Urinary bladder (tissue), 4 donors: ENCODE measurements around the gene GINS3. TPM values are rescaled to one million over a fixed set of nuclear protein-coding genes. Genes with fewer than 3 reads are reported as not detected.
"Not testable (repeated sequence)": the region's sequence is repeated elsewhere in the genome, so short reads cannot be mapped to it uniquely, and the experiment has no call there.

Experiments
- DNase-seq: peaks from one replicate; pipeline ENCODE4 v3.0.0-alpha.2; 2015; ENCODE audit errors: extremely low spot score
- H3K27ac ChIP-seq: one replicate; pipeline ENCODE4 v1.5.1; 2013; ENCODE audit warnings: low read depth, mild to moderate bottlenecking, moderate library complexity
- H3K36me3 ChIP-seq: one replicate; pipeline ENCODE4 v1.6.1; 2013; ENCODE audit warnings: mild to moderate bottlenecking, moderate library complexity; ENCODE audit not compliant: insufficient read depth
- H3K4me1 ChIP-seq: one replicate; pipeline ENCODE4 v1.6.1; 2013; ENCODE audit warnings: mild to moderate bottlenecking, moderate library complexity; ENCODE audit not compliant: insufficient read depth
- H3K4me3 ChIP-seq: one replicate; pipeline ENCODE4 v1.5.1; 2013; ENCODE audit warnings: low read depth, low read length
- WGBS: extraction: QIAGEN DNeasy Blood & Tissue Kit; methylation state at CpG from one replicate; pipeline ENCODE4 v1.1.7; 2013; 5-methylcytosine and 5-hydroxymethylcytosine counted together
- polyA plus RNA-seq: library from polyadenylated mRNA; stranded (reverse); fragments of 200-250 nt; gene quantifications from one replicate; pipeline ENCODE4 v1.2.3, GENCODE V29; 2013
- total RNA-seq: library from RNA; depleted of rRNA; stranded (reverse); fragments of >200 nt; gene quantifications from one replicate; pipeline ENCODE4 v1.2.3, GENCODE V29; 2014
- donor health status: healthy with polysubstance abuse.
- donor health status: healthy.

The GINS3 gene
- total and polyA plus RNA-seq, 2 donors = 3.3 to 6.5 TPM

- no peak overlapping the region for H3K27ac ChIP-seq
- H3K4me3 ChIP-seq = no peak overlapping the region
- no peak for DNase-seq
- H3K4me1 ChIP-seq = no peaks in the 10 kb centered on the region
- H3K36me3 ChIP-seq = no peaks in the 10 kb centered on the region
These were observed 16.9 kb upstream of the GINS3 start for GRCh38 chr16:58375386-58375785.

DNA sequence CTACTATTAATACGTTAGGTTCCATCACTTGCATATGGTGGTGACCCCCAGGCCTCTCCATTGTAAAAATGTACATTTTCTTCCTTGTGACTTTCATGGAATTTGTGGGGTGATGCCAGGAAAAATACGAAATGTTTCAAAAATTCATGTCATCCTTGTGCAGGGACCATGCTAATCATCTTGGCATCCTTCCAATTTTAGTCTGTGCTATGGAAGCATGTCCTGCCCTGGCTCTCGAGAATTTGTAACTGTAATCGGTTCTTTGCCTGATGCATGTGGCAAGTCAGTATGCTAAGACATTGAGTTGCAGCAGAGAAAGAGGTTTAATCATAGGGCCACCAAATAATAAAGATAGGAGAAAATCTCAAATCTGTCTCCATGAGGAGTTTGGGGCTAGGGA is 14.3 kb upstream of the GINS3 start:
- no peak for DNase-seq
- no peaks in the 10 kb centered on the region for H3K4me1 ChIP-seq
- WGBS = 43% methylated on average over 4 of the region's 4 CpGs
- H3K36me3 ChIP-seq = no peaks in the 10 kb centered on the region
- no peak overlapping the region for H3K27ac ChIP-seq
- H3K4me3 ChIP-seq = no peak overlapping the region

- H3K27ac ChIP-seq = no peak overlapping the region
- H3K4me3 ChIP-seq = no peak overlapping the region
- DNase-seq = no peak
These were observed 13.9 kb upstream of the GINS3 start for GRCh38 chr16:58378401-58378800.

DNA sequence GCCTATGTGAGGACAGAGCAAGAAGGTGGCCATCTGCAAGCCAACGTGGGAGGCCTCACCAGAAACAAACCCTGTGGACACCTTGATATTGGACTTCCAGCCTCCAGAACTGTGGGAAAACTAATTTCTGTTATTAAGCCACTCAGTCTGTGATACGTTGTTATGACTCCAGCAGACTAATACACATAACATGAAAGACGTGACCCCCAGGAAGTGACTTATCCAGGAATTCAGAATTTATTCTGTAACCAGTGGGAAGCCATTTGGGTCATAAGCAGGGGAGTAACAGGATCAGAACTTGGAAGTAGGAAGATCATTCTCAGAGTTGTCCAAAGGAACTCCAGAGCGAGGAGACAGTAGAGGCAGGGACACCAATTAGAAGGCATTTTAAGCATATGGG is 12.5 kb upstream of the GINS3 start:
- Histone ChIP-seq H3K4me1 (no peaks in the 10 kb centered on the region), H3K36me3 (no peaks in the 10 kb centered on the region), H3K4me3 (no peak overlapping the region), H3K27ac (no peak overlapping the region)
- 83% methylated on average over 4 of the region's 4 CpGs for WGBS
- no peak for DNase-seq

More at GRCh38 chr16:58378401-58378800, 13.9 kb upstream of the GINS3 start:
- Histone ChIP-seq H3K4me1 (no peaks in the 10 kb centered on the region), H3K36me3 (no peaks in the 10 kb centered on the region)

DNA sequence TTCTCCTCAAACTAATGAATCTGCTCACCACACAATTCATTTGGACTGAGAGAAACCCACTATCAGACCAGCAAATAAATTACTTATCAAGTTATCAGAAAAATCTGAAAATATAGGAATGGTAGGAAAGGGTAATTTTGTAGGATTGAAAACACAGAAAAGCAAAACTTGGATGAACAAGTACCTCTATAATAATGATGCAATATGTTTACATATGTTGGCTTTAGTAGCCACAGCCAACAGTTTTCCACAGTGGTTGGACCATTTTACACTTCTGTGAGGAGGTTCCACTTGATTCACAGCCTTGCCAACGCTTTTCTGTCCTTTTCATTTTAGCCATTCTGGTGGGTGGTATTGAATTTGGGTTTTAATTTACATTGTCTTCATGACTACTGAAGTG is 10.6 kb upstream of the GINS3 start:
- H3K27ac ChIP-seq = no peak overlapping the region
- no peak for DNase-seq
- WGBS = 74% methylated on average over 1 of the region's 1 CpG
- H3K36me3 ChIP-seq = no peaks in the 10 kb centered on the region
- no peak overlapping the region for H3K4me3 ChIP-seq
- no peaks in the 10 kb centered on the region for H3K4me1 ChIP-seq

GRCh38 chr16:58384437-58385055 is 7.7 kb upstream of the GINS3 start:
- no peaks in the 10 kb centered on the region for H3K36me3 ChIP-seq
- WGBS = 69% methylated on average over 5 of the region's 5 CpGs
- no peaks in the 10 kb centered on the region for H3K4me1 ChIP-seq
- no peak overlapping the region for H3K4me3 ChIP-seq
- no peak overlapping the region for H3K27ac ChIP-seq
- no peak for DNase-seq

DNA sequence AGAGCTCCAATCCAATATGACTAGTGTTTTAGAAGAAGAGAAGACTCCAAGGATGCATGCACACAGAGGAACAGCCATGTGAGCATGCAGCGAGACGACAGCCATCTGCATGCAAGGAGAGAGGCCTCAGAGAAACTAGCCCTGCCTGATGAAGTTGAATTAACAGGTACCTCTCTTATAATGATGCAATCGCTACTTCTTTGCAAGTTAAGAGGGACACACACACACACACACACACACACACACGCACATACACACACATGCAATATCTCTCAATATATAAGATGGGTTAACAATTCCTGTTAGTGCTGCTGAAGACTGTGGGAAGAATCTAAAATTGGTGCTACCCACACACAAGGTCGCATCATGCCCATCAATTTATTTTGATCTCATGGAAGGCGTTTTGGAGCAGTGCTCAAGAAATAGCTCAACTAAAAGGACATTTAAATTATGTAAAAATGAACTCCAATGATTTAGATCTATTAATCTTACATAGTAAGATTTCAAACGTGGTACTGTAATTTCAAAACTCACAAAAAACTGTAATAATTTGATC is 7.0 kb upstream of the GINS3 start:
- Histone ChIP-seq H3K27ac (no peak overlapping the region), H3K36me3 (no peaks in the 10 kb centered on the region), H3K4me3 (no peak overlapping the region), H3K4me1 (no peaks in the 10 kb centered on the region)
- WGBS = 75% methylated on average over 7 of the region's 7 CpGs
- no peak for DNase-seq

DNA sequence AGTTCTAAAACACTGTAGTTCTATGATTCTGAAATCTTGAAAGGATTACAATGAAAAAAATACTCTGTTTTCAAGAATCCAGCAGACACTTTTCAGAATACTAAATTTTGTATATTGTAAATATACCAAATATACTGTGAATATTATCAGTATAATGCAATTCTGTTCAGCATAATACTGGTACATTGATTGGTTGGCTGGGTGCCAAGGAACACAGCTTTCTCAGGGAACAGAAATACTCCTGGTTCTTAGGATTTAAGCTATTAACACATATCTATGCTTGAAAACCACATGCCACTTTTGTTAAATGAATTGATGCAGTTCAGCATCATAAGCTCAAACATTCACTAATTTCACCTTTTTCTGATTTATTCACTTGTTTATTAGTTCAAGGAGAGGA is 2.5 kb upstream of the GINS3 start:
- Histone ChIP-seq H3K27ac (no peak overlapping the region), H3K4me3 (no peak overlapping the region), H3K4me1 (no peaks in the 10 kb centered on the region), H3K36me3 (no peaks in the 10 kb centered on the region)
- no peak for DNase-seq

- H3K36me3 ChIP-seq = no peaks in the 10 kb centered on the region
- peak overlapping the region; percentile 70 for H3K4me3 ChIP-seq
- H3K4me1 ChIP-seq = no peaks in the 10 kb centered on the region
- no peak for DNase-seq
- WGBS = 73% methylated on average over 2 of the region's 2 CpGs
- no peak overlapping the region for H3K27ac ChIP-seq
These were observed 850 bp downstream of the GINS3 start for GRCh38 chr16:58393138-58393504.

DNA sequence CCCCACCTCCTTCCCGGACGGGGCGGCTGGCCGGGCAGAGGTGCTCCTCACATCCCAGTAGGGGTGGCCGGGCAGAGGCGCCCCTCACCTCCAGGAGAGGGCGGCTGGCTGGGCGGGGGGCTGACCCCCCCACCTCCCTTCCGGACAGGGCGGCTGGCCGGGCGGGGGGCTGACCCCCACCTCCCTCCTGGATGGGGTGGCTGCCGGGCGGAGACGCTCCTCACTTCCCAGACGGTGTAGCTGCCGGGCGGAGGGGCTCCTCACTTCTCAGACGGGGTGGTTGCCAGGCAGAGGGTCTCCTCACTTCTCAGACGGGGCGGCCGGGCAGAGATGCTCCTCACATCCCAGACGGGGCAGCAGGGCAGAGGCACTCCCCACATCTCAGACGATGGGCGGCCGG is 4.6 kb downstream of the GINS3 start:
- not testable (repeated sequence) for H3K4me1 ChIP-seq, H3K36me3 ChIP-seq, H3K4me3 ChIP-seq, DNase-seq, H3K27ac ChIP-seq
- 98% methylated on average over 26 of the region's 26 CpGs for WGBS

DNA sequence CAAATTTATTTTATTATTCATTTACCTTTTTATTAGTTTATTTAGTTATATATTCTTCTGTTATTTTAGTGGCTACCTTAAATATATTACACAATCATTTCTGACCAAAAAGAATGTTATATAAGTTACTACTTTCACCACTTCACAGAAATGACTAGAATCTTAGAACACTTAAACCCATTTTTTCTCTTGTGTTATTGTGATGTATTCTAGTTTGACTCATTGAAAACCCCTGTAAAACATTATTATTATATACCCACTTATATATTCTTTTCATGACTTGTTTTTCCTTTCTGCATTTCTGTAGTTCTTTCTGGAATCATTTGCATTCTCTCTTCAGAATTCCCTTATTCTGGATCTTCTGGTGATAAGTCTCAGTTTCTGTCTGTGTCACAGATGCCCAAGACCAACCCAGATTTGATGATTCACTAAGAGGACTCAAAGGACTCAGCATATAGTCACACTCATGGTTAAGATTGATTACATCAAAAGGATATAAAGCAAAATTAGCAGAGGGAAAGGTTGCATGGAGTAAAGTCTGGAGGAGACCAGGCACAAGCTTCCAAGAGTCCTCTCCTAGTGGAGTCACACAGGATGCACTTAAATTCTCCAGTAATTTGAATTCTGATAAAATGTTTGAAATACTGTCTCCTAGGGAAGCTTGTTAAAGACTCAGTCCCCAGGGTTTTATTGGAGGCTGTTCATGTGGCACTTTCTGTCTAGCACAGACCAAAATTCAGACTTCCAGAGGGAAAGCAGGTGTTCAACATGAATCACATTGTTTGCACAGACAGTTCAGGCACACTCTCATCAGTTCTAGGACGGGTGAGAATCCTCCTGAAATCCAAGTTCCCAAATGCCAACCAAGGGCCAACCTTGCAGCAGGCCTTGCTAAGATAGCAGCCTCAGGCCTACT is 7.7 kb downstream of the GINS3 start:
- no peak for DNase-seq
- no peaks in the 10 kb centered on the region for H3K4me1 ChIP-seq
- H3K36me3 ChIP-seq = no peaks in the 10 kb centered on the region
- no peak overlapping the region for H3K27ac ChIP-seq
- H3K4me3 ChIP-seq = no peak overlapping the region
- 80% methylated on average over 1 of the region's 1 CpG for WGBS

GRCh38 chr16:58401305-58401704 is 9.0 kb downstream of the GINS3 start:
- 84% methylated on average over 3 of the region's 3 CpGs for WGBS
- DNase-seq, H3K36me3 ChIP-seq, H3K4me1 ChIP-seq, H3K4me3 ChIP-seq, H3K27ac ChIP-seq: not testable (repeated sequence)

GRCh38 chr16:58402796-58403195 is 10.5 kb downstream of the GINS3 start:
- DNase-seq = no peak
- no peak overlapping the region for H3K27ac ChIP-seq
- 92% methylated on average over 7 of the region's 7 CpGs for WGBS
- H3K4me1 ChIP-seq = no peaks in the 10 kb centered on the region
- H3K4me3 ChIP-seq = no peak overlapping the region
- no peaks in the 10 kb centered on the region for H3K36me3 ChIP-seq

- 71% methylated on average over 6 of the region's 6 CpGs for WGBS
- Histone ChIP-seq H3K27ac (no peak overlapping the region), H3K4me3 (no peak overlapping the region), H3K4me1 (no peaks in the 10 kb centered on the region), H3K36me3 (no peaks in the 10 kb centered on the region)
- no peak for DNase-seq
These were observed 17.2 kb downstream of the GINS3 start for GRCh38 chr16:58409316-58409973.
